MCF 10A (cell line): ENCODE results near the gene SLC25A22. TPM values are rescaled to one million over a fixed set of nuclear protein-coding genes. Genes with fewer than 3 reads are reported as not detected.

Experiments
- BruUV-seq: library from RNA; stranded (reverse); fragments of 400-500 nt; replicated peaks from 2 replicates; lab custom pipeline; 2021; lab: Mats Ljungman, UMichigan
- CTCF ChIA-PET: fragments of 300-600 bp; sonication (Branson Sonifier 250); formaldehyde crosslinking; extraction: SDS; loops from one replicate; lab custom pipeline; 2021; ENCODE audit warnings: antibody characterized with exemption, inconsistent platforms; lab: Yijun Ruan, JAX
- POLR2A ChIA-PET: fragments of 300-600, 350-650 bp; sonication (Branson Sonifier 250); formaldehyde crosslinking; extraction: SDS; loops from one replicate; lab custom pipeline; 2020; ENCODE audit warnings: antibody characterized with exemption, inconsistent platforms; lab: Yijun Ruan, JAX
- DNase-seq: peaks from one replicate; pipeline ENCODE4 v3.0.0-alpha.2; 2018; ENCODE audit not compliant: unreplicated experiment
- H3K27ac Mint-ChIP-seq: one replicate; pipeline ENCODE4 v1.8.0; 2022; ENCODE audit warnings: mild to moderate bottlenecking, low read depth, mixed read lengths; ENCODE audit not compliant: unreplicated experiment
- H3K27me3 Mint-ChIP-seq: one replicate; pipeline ENCODE4 v1.8.0; 2022; ENCODE audit warnings: mixed read lengths; ENCODE audit not compliant: insufficient read depth, unreplicated experiment
- H3K36me3 Mint-ChIP-seq: one replicate; pipeline ENCODE4 v1.8.0; 2022; ENCODE audit warnings: mild to moderate bottlenecking, moderate library complexity, mixed read lengths; ENCODE audit not compliant: insufficient read depth, unreplicated experiment
- H3K4me1 Mint-ChIP-seq: one replicate; pipeline ENCODE4 v1.8.0; 2022; ENCODE audit warnings: mixed read lengths; ENCODE audit not compliant: insufficient read depth, unreplicated experiment
- H3K4me3 Mint-ChIP-seq: one replicate; pipeline ENCODE4 v1.8.0; 2022; ENCODE audit warnings: mild to moderate bottlenecking, moderate library complexity, mixed read lengths; ENCODE audit not compliant: unreplicated experiment
- H3K9me3 Mint-ChIP-seq: one replicate; pipeline ENCODE4 v1.8.0; 2022; ENCODE audit warnings: mixed read lengths; ENCODE audit not compliant: unreplicated experiment
- CTCF ChIP-seq: fragments of 200-600 bp; IDR thresholded peaks from one replicate; pipeline ENCODE4 v1.8.0; 2022; ENCODE audit warnings: antibody characterized with exemption, mild to moderate bottlenecking; ENCODE audit not compliant: unreplicated experiment
- intact Hi-C: fragments of 100-400 bp; cut with micrococcal nuclease; formaldehyde crosslinking; loops from 2 replicates; pipeline ENCODE4 v1.14.1; 2022
- total RNA-seq: library from RNA; stranded (reverse); gene quantifications from 2 replicates; pipeline ENCODE4 v1.2.3, GENCODE V29; 2022

SLC25A22 gene
- total RNA-seq, 1 experiment from 2014 or later: 34.0 TPM

- Mint-ChIP-seq H3K27ac (peak within 1 kb of the TSS; percentile 40), H3K4me1 (peaks cover 11% of the 10 kb centered on the region), H3K4me3 (peak within 1 kb of the TSS; percentile 72), H3K36me3 (peaks cover 27% of the 10 kb centered on the region), H3K27me3 (no peaks in the 10 kb centered on the region), H3K9me3 (no peaks in the 10 kb centered on the region)
- BruUV-seq: no TSS peak
- intact Hi-C loops: loop anchor here (1.0 kb wide), 1 partner anchor 16 kb away; no protein-coding TSS in a partner anchor
- TF ChIP-seq CTCF: no peak
- CTCF ChIA-PET: interaction anchor here (0.6 to 1.1 kb wide), 5 partner anchors 20 to 82 kb away, joined by 3 to 5 read pairs (median 3); partner anchors contain the start of gene SLC25A22
- POLR2A ChIA-PET: interaction anchor here (0.7 to 9.6 kb wide), 18 partner anchors 7 to 243 kb away, joined by 3 to 274 read pairs (median 13); partner anchors contain the start of genes CD151, CHID1, DEAF1 and GATD1
- DNase-seq: peak; percentile 68
These were observed 20.5 kb upstream of the SLC25A22 start, which contains the start of gene PNPLA2 for GRCh38 chr11:818396-819128. Gene PNPLA2 (plus strand): TSS chr11:818914. CDS start chr11:819719, 805 bp downstream.

- Mint-ChIP-seq H3K9me3 (no peaks in the 10 kb centered on the region), H3K4me3 (no peak overlapping the region), H3K4me1 (peaks cover 12% of the 10 kb centered on the region), H3K27me3 (no peaks in the 10 kb centered on the region), H3K36me3 (peaks cover 33% of the 10 kb centered on the region), H3K27ac (no peak overlapping the region)
- ChIA-PET CTCF (no interaction called here), POLR2A (interaction anchor here (0.7 to 9.6 kb wide), 5 partner anchors 11 to 222 kb away, joined by 3 to 274 read pairs (median 141); partner anchors contain the start of genes CD151, PIDD1, POLR2L and RPLP2)
- TF ChIP-seq CTCF: no peak
- no TSS peak for BruUV-seq
- no peak for DNase-seq
- intact Hi-C loops: no loop called here
These were observed 18.3 kb upstream of the SLC25A22 start for GRCh38 chr11:816433-816779.

GRCh38 chr11:815675-816432 is 17.8 kb upstream of the SLC25A22 start:
- Mint-ChIP-seq H3K9me3 (no peaks in the 10 kb centered on the region), H3K4me3 (no peak overlapping the region), H3K27ac (no peak overlapping the region), H3K4me1 (peaks cover 12% of the 10 kb centered on the region), H3K27me3 (no peaks in the 10 kb centered on the region), H3K36me3 (peaks cover 33% of the 10 kb centered on the region)
- DNase-seq: no peak
- TF ChIP-seq CTCF: no peak
- BruUV-seq: no TSS peak
- ChIA-PET POLR2A (interaction anchor here (0.7 to 9.6 kb wide), 5 partner anchors 10 to 221 kb away, joined by 3 to 274 read pairs (median 141); partner anchors contain the start of genes CD151, PIDD1, POLR2L and RPLP2), CTCF (interaction anchor here (0.7 kb wide), 1 partner anchor 230 kb away, joined by 4 read pairs; no protein-coding TSS in a partner anchor)
- intact Hi-C loops: no loop called here
